Inferior parietal cortex (tissue), 1 donor: ENCODE measurements around the gene WNT3.
"Not testable (repeated sequence)": the region's sequence is repeated elsewhere in the genome, so short reads cannot be mapped to it uniquely, and the experiment has no call there.

ENCODE experiments used
- DNase-seq: peaks from one replicate; pipeline ENCODE4 v3.0.0-alpha.2; 2016; ENCODE audit errors: extremely low spot score

The WNT3 gene

GRCh38 chr17:46818316-46818928 is at the start of gene WNT3:
Gene WNT3 (minus strand): TSS chr17:46818692. CDS start chr17:46818597, 95 bp downstream.
- DNase-seq = no peak

GRCh38 chr17:46866747-46867146 is 48.3 kb upstream of the WNT3 start:
- no peak for DNase-seq

GRCh38 chr17:46866325-46866724 is 47.8 kb upstream of the WNT3 start:
- no peak for DNase-seq

GRCh38 chr17:46865100-46865499 is 46.6 kb upstream of the WNT3 start:
- no peak for DNase-seq

- DNase-seq = no peak
Measured at GRCh38 chr17:46863383-46864121, 45.1 kb upstream of the WNT3 start.

GRCh38 chr17:46862949-46863348 is 44.5 kb upstream of the WNT3 start:
- no peak for DNase-seq

- DNase-seq = no peak
Measured at GRCh38 chr17:46859996-46860395, 41.5 kb upstream of the WNT3 start.

GRCh38 chr17:46857600-46857999 is 39.1 kb upstream of the WNT3 start:
- DNase-seq = no peak

- no peak for DNase-seq
Measured at GRCh38 chr17:46854948-46855347, 36.5 kb upstream of the WNT3 start.

GRCh38 chr17:46854515-46854914 is 36.0 kb upstream of the WNT3 start:
- no peak for DNase-seq

- peak; percentile 11 for DNase-seq
Measured at GRCh38 chr17:46853896-46854444, 35.5 kb upstream of the WNT3 start.

- DNase-seq = no peak
Measured at GRCh38 chr17:46851029-46851741, 32.7 kb upstream of the WNT3 start, which contains the start of gene WNT9B. Gene WNT9B (plus strand): TSS chr17:46851583. CDS start chr17:46851639, 56 bp downstream.

- DNase-seq = no peak
Measured at GRCh38 chr17:46850688-46851028, 32.2 kb upstream of the WNT3 start.

GRCh38 chr17:46848534-46848933 is 30.0 kb upstream of the WNT3 start:
- no peak for DNase-seq

- DNase-seq = no peak
Measured at GRCh38 chr17:46847204-46848191, 29.0 kb upstream of the WNT3 start.

- no peak for DNase-seq
Measured at GRCh38 chr17:46842835-46843234, 24.3 kb upstream of the WNT3 start.

GRCh38 chr17:46841561-46842379 is 23.3 kb upstream of the WNT3 start:
- DNase-seq = no peak

- DNase-seq = not testable (repeated sequence)
Measured at GRCh38 chr17:46840596-46840995, 22.1 kb upstream of the WNT3 start.

- no peak for DNase-seq
Measured at GRCh38 chr17:46839211-46839610, 20.7 kb upstream of the WNT3 start.

GRCh38 chr17:46837521-46837920 is 19.0 kb upstream of the WNT3 start:
- DNase-seq = no peak
